GM23338 (cell line): ENCODE measurements around the gene AGPAT3.

ENCODE experiments used
- CREB1 ChIP-seq: fragments of 250-450 bp; sonication (Bioruptor Pico); IDR thresholded peaks from 2 replicates; pipeline ENCODE4 v1.5.0; 2020; ENCODE audit warnings: low read depth, mild to moderate bottlenecking, moderate library complexity
- EZH2phosphoT487 ChIP-seq: fragments of 200-600 bp; sonication (generic); IDR thresholded peaks from one replicate; pipeline ENCODE4 v1.8.1; 2018; ENCODE audit warnings: antibody characterized with exemption; ENCODE audit not compliant: unreplicated experiment
- TF ChIP-seq, protein P1 (sequence below), 2 experiments: fragments of 200-600 bp in 1 of 2; sonication (generic) in 1 of 2; conservative IDR thresholded peaks; 2 replicates each; pipeline versions ENCODE4 v1.5.1 to v1.6.1; 2016 to 2017; ENCODE audit warnings: antibody characterized with exemption in 2 of 2, low read depth in 2 of 2, mild to moderate bottlenecking in 2 of 2, moderate library complexity in 1 of 2
- TF ChIP-seq, protein P2 (sequence below): IDR thresholded peaks from one replicate; pipeline ENCODE4 v1.6.1; 2018; ENCODE audit warnings: antibody characterized with exemption; ENCODE audit not compliant: unreplicated experiment

DNA sequence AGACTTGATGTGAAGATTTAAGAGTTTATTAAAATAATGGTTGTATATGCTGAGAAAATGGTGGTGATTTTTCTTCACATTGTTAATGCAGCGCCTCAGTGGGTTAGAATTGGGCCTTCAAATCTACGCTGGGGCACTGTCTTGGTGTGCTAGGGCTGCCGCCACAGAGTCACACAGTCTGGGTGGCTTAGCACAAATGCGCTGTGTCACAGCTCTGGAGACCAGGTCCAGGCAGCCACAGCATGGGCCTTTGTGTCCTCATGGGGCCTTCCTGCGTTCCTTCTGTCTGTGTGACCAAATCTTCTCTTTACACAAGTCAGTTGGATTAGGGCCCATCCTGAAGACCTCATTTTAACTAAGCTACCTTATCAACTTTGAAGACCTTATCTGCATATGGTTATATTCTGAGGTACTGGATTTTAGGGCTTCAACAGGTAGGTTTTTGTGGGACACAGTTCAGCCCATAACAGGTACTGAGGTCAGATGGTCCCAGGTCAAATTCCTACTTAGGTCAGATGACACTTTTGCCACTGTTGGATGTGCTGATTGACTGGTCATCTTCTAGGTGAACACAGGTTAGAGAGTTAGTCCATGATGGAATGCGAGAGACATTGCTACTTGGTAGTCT, 164.6 kb downstream of the AGPAT3 start:
- TF ChIP-seq CREB1 (CRISPR knock-in tag): no peak
- TF ChIP-seq, protein P1, sequence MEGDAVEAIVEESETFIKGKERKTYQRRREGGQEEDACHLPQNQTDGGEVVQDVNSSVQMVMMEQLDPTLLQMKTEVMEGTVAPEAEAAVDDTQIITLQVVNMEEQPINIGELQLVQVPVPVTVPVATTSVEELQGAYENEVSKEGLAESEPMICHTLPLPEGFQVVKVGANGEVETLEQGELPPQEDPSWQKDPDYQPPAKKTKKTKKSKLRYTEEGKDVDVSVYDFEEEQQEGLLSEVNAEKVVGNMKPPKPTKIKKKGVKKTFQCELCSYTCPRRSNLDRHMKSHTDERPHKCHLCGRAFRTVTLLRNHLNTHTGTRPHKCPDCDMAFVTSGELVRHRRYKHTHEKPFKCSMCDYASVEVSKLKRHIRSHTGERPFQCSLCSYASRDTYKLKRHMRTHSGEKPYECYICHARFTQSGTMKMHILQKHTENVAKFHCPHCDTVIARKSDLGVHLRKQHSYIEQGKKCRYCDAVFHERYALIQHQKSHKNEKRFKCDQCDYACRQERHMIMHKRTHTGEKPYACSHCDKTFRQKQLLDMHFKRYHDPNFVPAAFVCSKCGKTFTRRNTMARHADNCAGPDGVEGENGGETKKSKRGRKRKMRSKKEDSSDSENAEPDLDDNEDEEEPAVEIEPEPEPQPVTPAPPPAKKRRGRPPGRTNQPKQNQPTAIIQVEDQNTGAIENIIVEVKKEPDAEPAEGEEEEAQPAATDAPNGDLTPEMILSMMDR (conservative IDR thresholded peaks at IDR 0.05; ENCODE audit: low read depth in 2 of 2): no peak
- TF ChIP-seq, protein P2, sequence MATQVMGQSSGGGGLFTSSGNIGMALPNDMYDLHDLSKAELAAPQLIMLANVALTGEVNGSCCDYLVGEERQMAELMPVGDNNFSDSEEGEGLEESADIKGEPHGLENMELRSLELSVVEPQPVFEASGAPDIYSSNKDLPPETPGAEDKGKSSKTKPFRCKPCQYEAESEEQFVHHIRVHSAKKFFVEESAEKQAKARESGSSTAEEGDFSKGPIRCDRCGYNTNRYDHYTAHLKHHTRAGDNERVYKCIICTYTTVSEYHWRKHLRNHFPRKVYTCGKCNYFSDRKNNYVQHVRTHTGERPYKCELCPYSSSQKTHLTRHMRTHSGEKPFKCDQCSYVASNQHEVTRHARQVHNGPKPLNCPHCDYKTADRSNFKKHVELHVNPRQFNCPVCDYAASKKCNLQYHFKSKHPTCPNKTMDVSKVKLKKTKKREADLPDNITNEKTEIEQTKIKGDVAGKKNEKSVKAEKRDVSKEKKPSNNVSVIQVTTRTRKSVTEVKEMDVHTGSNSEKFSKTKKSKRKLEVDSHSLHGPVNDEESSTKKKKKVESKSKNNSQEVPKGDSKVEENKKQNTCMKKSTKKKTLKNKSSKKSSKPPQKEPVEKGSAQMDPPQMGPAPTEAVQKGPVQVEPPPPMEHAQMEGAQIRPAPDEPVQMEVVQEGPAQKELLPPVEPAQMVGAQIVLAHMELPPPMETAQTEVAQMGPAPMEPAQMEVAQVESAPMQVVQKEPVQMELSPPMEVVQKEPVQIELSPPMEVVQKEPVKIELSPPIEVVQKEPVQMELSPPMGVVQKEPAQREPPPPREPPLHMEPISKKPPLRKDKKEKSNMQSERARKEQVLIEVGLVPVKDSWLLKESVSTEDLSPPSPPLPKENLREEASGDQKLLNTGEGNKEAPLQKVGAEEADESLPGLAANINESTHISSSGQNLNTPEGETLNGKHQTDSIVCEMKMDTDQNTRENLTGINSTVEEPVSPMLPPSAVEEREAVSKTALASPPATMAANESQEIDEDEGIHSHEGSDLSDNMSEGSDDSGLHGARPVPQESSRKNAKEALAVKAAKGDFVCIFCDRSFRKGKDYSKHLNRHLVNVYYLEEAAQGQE: no peak
- no peak for TF ChIP-seq EZH2phosphoT487
